Chondrocyte (in vitro differentiated cells): ENCODE results near the gene UNC119. TPM values are rescaled to one million over a fixed set of nuclear protein-coding genes. Genes with fewer than 3 reads are reported as not detected.

Source experiments
- DNase-seq: peaks from one replicate; pipeline ENCODE4 v3.0.0; 2021; ENCODE audit warnings: mixed read lengths, low spot score
- H3K27ac Mint-ChIP-seq: one replicate; pipeline ENCODE4 v1.8.0; 2021; ENCODE audit warnings: mild to moderate bottlenecking, moderate library complexity, mixed read lengths; ENCODE audit not compliant: unreplicated experiment
- H3K27me3 Mint-ChIP-seq: 2 replicates; pipeline ENCODE4 v1.8.0; 2021; ENCODE audit warnings: low read depth, mixed read lengths
- H3K36me3 Mint-ChIP-seq: 2 replicates; pipeline ENCODE4 v1.8.0; 2021; ENCODE audit warnings: low read depth, mixed read lengths
- H3K4me1 Mint-ChIP-seq: 2 replicates; pipeline ENCODE4 v1.8.0; 2021; ENCODE audit warnings: low read depth, mild to moderate bottlenecking, mixed read lengths
- H3K4me3 Mint-ChIP-seq: one replicate; pipeline ENCODE4 v1.8.0; 2021; ENCODE audit warnings: mild to moderate bottlenecking, moderate library complexity, mixed read lengths; ENCODE audit not compliant: unreplicated experiment
- H3K9me3 Mint-ChIP-seq: 2 replicates; pipeline ENCODE4 v1.8.0; 2021; ENCODE audit warnings: low read depth, mixed read lengths
- CTCF ChIP-seq: fragments of 200-600 bp; sonication (generic); IDR thresholded peaks from 2 replicates; pipeline ENCODE4 v1.5.0; 2021; ENCODE audit warnings: antibody characterized with exemption, mild to moderate bottlenecking, moderate library complexity
- total RNA-seq: library from RNA; stranded (reverse); gene quantifications from 3 replicates; pipeline ENCODE4 v1.2.1, GENCODE V29; 2021

Gene UNC119
- total RNA-seq, 1 donor from 2014 or later: 24.9 TPM

GRCh38 chr17:28540231-28540630 is 12.2 kb downstream of the UNC119 start:
- no peak overlapping the region for H3K27ac Mint-ChIP-seq
- H3K9me3 Mint-ChIP-seq: no peaks in the 10 kb centered on the region
- no peak for TF ChIP-seq CTCF
- H3K36me3 Mint-ChIP-seq: no peaks in the 10 kb centered on the region
- H3K4me3 Mint-ChIP-seq: no peak overlapping the region
- no peak for DNase-seq
- no peaks in the 10 kb centered on the region for H3K4me1 Mint-ChIP-seq
- peaks cover 8% of the 10 kb centered on the region for H3K27me3 Mint-ChIP-seq

DNA sequence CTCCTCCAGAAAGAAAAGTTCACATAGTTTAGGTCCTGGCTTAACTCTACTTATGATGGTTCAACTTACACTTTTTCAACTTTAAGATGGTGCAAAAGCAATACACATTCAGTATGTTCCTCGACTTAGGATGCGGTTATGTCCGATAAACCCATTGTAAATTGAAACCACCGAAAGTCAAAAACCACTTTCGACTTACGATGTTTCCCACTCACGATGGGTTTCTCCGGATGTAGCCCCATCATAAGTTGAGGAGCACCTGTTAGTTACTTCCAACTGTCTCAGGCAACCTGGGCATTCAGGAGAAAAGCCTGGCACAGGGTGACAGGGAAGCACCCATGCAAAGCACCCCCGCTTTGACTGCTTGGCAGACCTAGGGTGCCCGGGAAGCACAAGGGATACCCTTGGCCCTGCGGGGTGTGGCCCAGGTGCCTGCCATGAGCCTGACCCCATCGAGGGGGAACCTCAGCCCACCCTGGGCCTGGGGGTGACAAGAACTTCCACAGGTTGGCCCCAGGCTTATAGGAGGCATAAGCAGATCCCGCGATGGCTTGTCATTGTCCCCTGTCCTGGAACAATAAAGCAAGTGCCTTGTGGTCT is 14.0 kb downstream of the UNC119 start:
- Mint-ChIP-seq H3K4me3 (no peak overlapping the region), H3K27ac (no peak overlapping the region), H3K9me3 (no peaks in the 10 kb centered on the region), H3K36me3 (no peaks in the 10 kb centered on the region), H3K27me3 (peaks cover 10% of the 10 kb centered on the region), H3K4me1 (peaks cover 2% of the 10 kb centered on the region)
- no peak for TF ChIP-seq CTCF
- DNase-seq: no peak

- Mint-ChIP-seq H3K4me3 (no peak overlapping the region), H3K9me3 (no peaks in the 10 kb centered on the region), H3K4me1 (peaks cover 3% of the 10 kb centered on the region), H3K27me3 (peaks cover 10% of the 10 kb centered on the region), H3K27ac (no peak overlapping the region), H3K36me3 (no peaks in the 10 kb centered on the region)
- no peak for DNase-seq
- TF ChIP-seq CTCF: no peak
Measured at GRCh38 chr17:28537219-28537610, 15.2 kb downstream of the UNC119 start.

DNA sequence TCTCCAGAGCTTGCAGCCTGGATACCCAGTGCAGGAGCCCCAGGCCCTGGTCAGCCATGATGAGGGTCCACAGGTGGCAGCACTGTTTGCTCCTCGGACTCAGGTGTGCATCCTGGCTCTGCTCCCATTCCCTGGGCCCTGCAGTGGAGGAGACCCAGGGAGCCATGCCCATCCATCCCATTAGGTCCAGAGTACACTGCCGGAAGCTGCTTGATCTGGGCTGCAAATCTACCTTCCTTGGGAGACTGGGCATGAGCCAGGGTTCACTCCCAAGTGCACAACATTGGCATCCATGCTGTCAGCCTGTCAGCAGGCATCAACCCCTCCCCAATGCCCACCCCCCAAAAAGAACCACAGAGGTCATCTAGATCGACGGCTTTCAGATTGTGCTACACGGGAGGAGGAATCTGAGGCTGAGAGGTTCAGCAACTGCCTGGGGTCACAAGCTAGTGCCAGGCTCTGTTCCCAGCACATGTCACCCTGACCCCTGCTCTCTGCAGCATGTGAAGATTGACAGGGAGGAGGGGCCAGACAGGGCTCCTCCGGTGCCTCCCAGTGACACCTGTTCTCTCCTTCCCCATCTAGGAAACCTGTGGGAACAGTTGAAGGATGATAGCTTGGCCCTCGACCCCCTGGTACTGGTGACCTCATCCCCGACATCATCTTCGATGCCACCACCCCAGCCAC is 15.7 kb downstream of the UNC119 start:
- Mint-ChIP-seq H3K4me1 (peaks cover 3% of the 10 kb centered on the region), H3K36me3 (no peaks in the 10 kb centered on the region), H3K4me3 (no peak overlapping the region), H3K27ac (no peak overlapping the region), H3K27me3 (peaks cover 10% of the 10 kb centered on the region), H3K9me3 (no peaks in the 10 kb centered on the region)
- no peak for DNase-seq
- no peak for TF ChIP-seq CTCF

- H3K36me3 Mint-ChIP-seq: no peaks in the 10 kb centered on the region
- DNase-seq: no peak
- no peak overlapping the region for H3K27ac Mint-ChIP-seq
- peaks cover 10% of the 10 kb centered on the region for H3K27me3 Mint-ChIP-seq
- no peak for TF ChIP-seq CTCF
- H3K4me1 Mint-ChIP-seq: peaks cover 3% of the 10 kb centered on the region
- H3K9me3 Mint-ChIP-seq: no peaks in the 10 kb centered on the region
- H3K4me3 Mint-ChIP-seq: no peak overlapping the region
Measured at GRCh38 chr17:28534740-28535375, 17.6 kb downstream of the UNC119 start.
